ENCODE data around the gene CORO2A. TPM values are rescaled to one million over a fixed set of nuclear protein-coding genes. Genes with fewer than 3 reads are reported as not detected.

Gene CORO2A
- total and polyA plus RNA-seq, 2 of the 4 experiments (the other 2 are of a cell fraction) = 1.9 to 2.2 TPM

DNA sequence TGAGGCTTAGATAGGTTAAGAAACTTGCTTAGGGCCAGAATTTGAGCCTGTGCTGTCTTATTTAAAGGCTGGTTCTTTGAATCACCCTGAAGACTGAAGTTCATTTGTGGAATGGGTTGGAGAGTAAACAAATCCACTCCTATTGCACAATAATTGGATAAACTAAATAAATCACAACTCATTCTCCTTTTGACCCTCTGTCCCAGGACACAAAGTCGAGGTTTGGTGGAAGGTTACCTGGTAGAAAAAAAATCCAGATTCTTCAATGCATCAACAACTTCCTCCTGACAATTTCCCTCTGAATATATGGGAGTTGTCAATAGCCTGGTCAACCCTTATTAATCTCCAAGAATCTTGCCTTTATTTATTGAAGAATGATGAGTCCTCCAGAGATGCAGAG, 34.1 kb upstream of the CORO2A start:
- Histone ChIP-seq H3K79me1 (ENCODE audit: low read depth in 1 of 2, low read length in 2 of 2) (peaks cover 30 to 69% of the 10 kb centered on the region in 2 experiments), H4K91ac (ENCODE audit: insufficient read depth, low read depth, low read length) (peak overlapping the region; percentile 99), H3K4me3 (ENCODE audit: insufficient read depth, low read depth, low read length) (no peak overlapping the region), H3K18ac (ENCODE audit: low read depth, low read length) (peak overlapping the region; percentile 90), H2AK9ac (replicated peaks; ENCODE audit: low read depth, low read length, poor library complexity) (peak overlapping the region; percentile 90), H3K14ac (replicated peaks; ENCODE audit: low read depth, low read length) (peak overlapping the region; percentile 95), H2BK5ac (ENCODE audit: low read depth, low read length, poor library complexity, severe bottlenecking) (peak overlapping the region; percentile 95), H3K9ac (ENCODE audit: low read depth, low read length) (no peak overlapping the region), H2BK120ac (ENCODE audit: low read depth, low read length) (peak overlapping the region; percentile 100), H3K4ac (ENCODE audit: low read depth, low read length) (peak overlapping the region; percentile 100), H3K27me3 (ENCODE audit: control insufficient read depth, insufficient read depth, low read length) (no peaks in the 10 kb centered on the region), H3K9me1 (ENCODE audit: insufficient read depth, low read length) (peaks cover 40% of the 10 kb centered on the region), H3K4me2 (ENCODE audit: low read depth, low read length) (0 out of 2 replicates have a peak overlapping the region, but pooled peaks have one; percentile 9), H4K20me1 (ENCODE audit: insufficient read depth, low read length) (no peaks in the 10 kb centered on the region), H3K36me3 (ENCODE audit: control insufficient read depth, insufficient read depth, low read length) (peaks cover 13% of the 10 kb centered on the region), H3K27ac (ENCODE audit: insufficient read depth, low read length) (peak overlapping the region; percentile 95), H3K9me3 (ENCODE audit: control insufficient read depth, insufficient read depth, low read length) (no peaks in the 10 kb centered on the region), H2BK15ac (ENCODE audit: low read depth, low read length) (peak overlapping the region; percentile 99; the same call in 1 of the 3 replicates), H2AFZ (replicated peaks; ENCODE audit: low read length, poor library complexity) (no peak overlapping the region), H4K5ac (ENCODE audit: low read depth, low read length) (peak overlapping the region; percentile 81), H3K4me1 (ENCODE audit: control insufficient read depth, insufficient read depth, low read length) (peaks cover 37% of the 10 kb centered on the region), H4K8ac (ENCODE audit: low read depth in 2 of 2, low read length in 2 of 2) (peak overlapping the region; percentile 80 to 94; a peak in 3 of 4 replicates), H3K56ac (ENCODE audit: extremely low read depth, insufficient read depth, low read length) (peak overlapping the region; percentile 70; the same call in 1 of the 2 replicates), H2BK20ac (ENCODE audit: low read depth, low read length) (peak overlapping the region; percentile 98), H2AK5ac (ENCODE audit: low read depth, low read length) (no peak overlapping the region), H3K23ac (ENCODE audit: low read depth, low read length) (peak overlapping the region; percentile 94)
- TF ChIP-seq FOS (IDR thresholded peaks at IDR 0.05; ENCODE audit: low read depth, low read length) (no peak), CEBPB (IDR thresholded peaks at IDR 0.05; ENCODE audit: low read depth, low read length) (peak; percentile 98)
- DNase-seq (peak; percentile 57), ATAC-seq (ENCODE audit: low read depth) (0 out of 2 replicates have a peak, but pooled peaks have one; percentile 3)
- intact Hi-C loops (cut with micrococcal nuclease) (no loop called here), dilution Hi-C loops (cut with HindIII; ENCODE audit: low sequenced_read_pairs, unreplicated experiment) (no loop called here), in situ Hi-C loops (cut with MboI; ENCODE audit: low sequenced_read_pairs) (no loop called here)
- ChIA-PET CTCF (no interaction called here), POLR2A (ENCODE audit: unreplicated experiment) (interaction anchor here (0.6 kb wide), 1 partner anchor 19 kb away, joined by 3 read pairs; no protein-coding TSS in a partner anchor)
- no TSS peak for BruUV-seq (replicated peaks)
- no CpG with 5 or more reads among the region's 1 CpG for WGBS, 2 experiments (ENCODE audit: extremely low coverage in 2 of 2, insufficient read length in 1 of 2)

Measured in IMR-90 (cell line).